BLaER1 treated with 17β-estradiol and CSF1 and Interleukin-3, amounts not matched to agents 10 nM and 100 nM (cell line): ENCODE results near the gene USP32.
A peak's percentile ranks its signal among the peaks of the same experiment; 100 is the strongest.

ENCODE experiments used
- H3K27ac ChIP-seq, 11 experiments: shearing (Covaris generic); formaldehyde crosslinking; 2 replicates each; pipeline ENCODE4 v1.8.1; 2022
- H3K27me3 ChIP-seq, 11 experiments: shearing (Covaris generic); formaldehyde crosslinking; 2 replicates each; pipeline ENCODE4 v1.8.1; 2022
- H3K36me3 ChIP-seq, 11 experiments: shearing (Covaris generic); formaldehyde crosslinking; 2 replicates each; pipeline ENCODE4 v1.8.1; 2022
- H3K4me1 ChIP-seq, 10 experiments: shearing (Covaris generic); formaldehyde crosslinking; 2 replicates each; pipeline ENCODE4 v1.8.1; 2022
- H3K4me2 ChIP-seq, 11 experiments: shearing (Covaris generic); formaldehyde crosslinking; 2 replicates each; pipeline ENCODE4 v1.8.1; 2022
- H3K4me3 ChIP-seq, 10 experiments: shearing (Covaris generic); formaldehyde crosslinking; 2 replicates each; pipeline ENCODE4 v1.8.1; 2022
- H3K9ac ChIP-seq, 11 experiments: shearing (Covaris generic); formaldehyde crosslinking; 2 replicates each; pipeline ENCODE4 v1.8.1; 2022
- H3K9me3 ChIP-seq, 11 experiments: shearing (Covaris generic); formaldehyde crosslinking; replicated peaks in 1 of 11; 2 replicates each; pipeline ENCODE4 v1.8.1; 2022
- H4K20me1 ChIP-seq, 11 experiments: shearing (Covaris generic); formaldehyde crosslinking; 2 replicates each; pipeline ENCODE4 v1.8.1; 2022
- Cebpa-rat ChIP-seq, 11 experiments: shearing (Covaris generic); IDR thresholded peaks; 2 replicates each; pipeline ENCODE4 v1.8.1; 2022

USP32 gene

GRCh38 chr17:60149691-60150582, 242.0 kb downstream of the USP32 start, which contains the start of gene CA4:
CA4 (plus strand) TSS chr17:60149973; CDS start chr17:60150035, 62 bp downstream.
- Histone ChIP-seq H3K9me3 (peaks cover 0 to 9% (median 0%) of the 10 kb centered on the region in 11 experiments; a peak in 9 of 22 replicates), H3K4me1 (peaks cover 10 to 23% (median 19%) of the 10 kb centered on the region in 10 experiments; a peak in 15 of 20 replicates), H4K20me1 (peaks cover 0 to 29% (median 0%) of the 10 kb centered on the region in 11 experiments; a peak in 5 of 22 replicates), H3K36me3 (no peaks in the 10 kb centered on the region), H3K4me3 (no peak within 1 kb of the TSS; a peak in 1 of 20 replicates), H3K4me2 (peak within 1 kb of the TSS; percentile 27 to 60 (median 51); a peak in 19 of 22 replicates), H3K27me3 (peaks cover 40 to 57% (median 50%) of the 10 kb centered on the region in 11 experiments), H3K9ac (no peak within 1 kb of the TSS), H3K27ac (no peak within 1 kb of the TSS)
- TF ChIP-seq Cebpa-rat (IDR thresholded peaks at IDR 0.05): no peak

GRCh38 chr17:60148373-60148772, 243.6 kb downstream of the USP32 start:
- Histone ChIP-seq H3K4me1 (peaks cover 17 to 29% (median 21%) of the 10 kb centered on the region in 10 experiments), H3K36me3 (no peaks in the 10 kb centered on the region), H3K27me3 (peaks cover 40 to 57% (median 50%) of the 10 kb centered on the region in 11 experiments), H3K9ac (no peak overlapping the region), H3K27ac (no peak overlapping the region), H3K4me3 (no peak overlapping the region), H3K9me3 (peaks cover 0 to 9% (median 0%) of the 10 kb centered on the region in 11 experiments; a peak in 9 of 22 replicates), H4K20me1 (peaks cover 0 to 31% (median 0%) of the 10 kb centered on the region in 11 experiments; a peak in 5 of 22 replicates), H3K4me2 (no peak overlapping the region)
- TF ChIP-seq Cebpa-rat (IDR thresholded peaks at IDR 0.05): no peak

GRCh38 chr17:60147553-60148223, 244.2 kb downstream of the USP32 start:
- Histone ChIP-seq H3K4me1 (peaks cover 24 to 36% (median 28%) of the 10 kb centered on the region in 10 experiments), H3K4me2 (peak overlapping the region in 1 of 11 experiments; percentile 13; a peak in 1 of 22 replicates), H3K4me3 (no peak overlapping the region), H4K20me1 (peaks cover 0 to 34% (median under 1%) of the 10 kb centered on the region in 11 experiments; a peak in 7 of 22 replicates), H3K36me3 (no peaks in the 10 kb centered on the region), H3K27ac (no peak overlapping the region), H3K27me3 (peaks cover 40 to 58% (median 50%) of the 10 kb centered on the region in 11 experiments), H3K9ac (no peak overlapping the region), H3K9me3 (peaks cover 0 to 9% (median 0%) of the 10 kb centered on the region in 11 experiments; a peak in 9 of 22 replicates)
- TF ChIP-seq Cebpa-rat (IDR thresholded peaks at IDR 0.05): no peak

- no peaks in the 10 kb centered on the region for H3K36me3 ChIP-seq
- H3K9me3 ChIP-seq: peaks cover 0 to 9% (median 0%) of the 10 kb centered on the region in 11 experiments; a peak in 9 of 22 replicates
- H4K20me1 ChIP-seq: peaks cover 0 to 44% (median 3%) of the 10 kb centered on the region in 11 experiments; a peak in 8 of 22 replicates
- H3K27ac ChIP-seq: no peak overlapping the region
- H3K9ac ChIP-seq: no peak overlapping the region
- H3K27me3 ChIP-seq: peaks cover 39 to 58% (median 51%) of the 10 kb centered on the region in 11 experiments
- no peak overlapping the region for H3K4me3 ChIP-seq
- peaks cover 33 to 48% (median 39%) of the 10 kb centered on the region in 10 experiments for H3K4me1 ChIP-seq
- no peak for TF ChIP-seq Cebpa-rat (IDR thresholded peaks at IDR 0.05)
- no peak overlapping the region for H3K4me2 ChIP-seq
Measured at GRCh38 chr17:60146206-60146605, 245.7 kb downstream of the USP32 start.

GRCh38 chr17:60145006-60145935, 246.7 kb downstream of the USP32 start:
- Histone ChIP-seq H3K9ac (no peak overlapping the region), H3K4me2 (no peak overlapping the region), H3K4me1 (peaks cover 25 to 42% (median 32%) of the 10 kb centered on the region in 10 experiments), H4K20me1 (peaks cover 0 to 44% (median 0%) of the 10 kb centered on the region in 11 experiments; a peak in 10 of 22 replicates), H3K9me3 (peaks cover 0 to 9% (median 0%) of the 10 kb centered on the region in 11 experiments; a peak in 9 of 22 replicates), H3K36me3 (no peaks in the 10 kb centered on the region), H3K4me3 (no peak overlapping the region), H3K27me3 (peaks cover 39 to 58% (median 51%) of the 10 kb centered on the region in 11 experiments), H3K27ac (no peak overlapping the region)
- TF ChIP-seq Cebpa-rat (IDR thresholded peaks at IDR 0.05): no peak

GRCh38 chr17:60142872-60143499, 248.9 kb downstream of the USP32 start:
- Histone ChIP-seq H3K9me3 (no peaks in the 10 kb centered on the region), H3K9ac (0 out of 22 replicates have a peak overlapping the region, but pooled peaks of 1 of the 11 experiments have one; percentile 15)

DNA sequence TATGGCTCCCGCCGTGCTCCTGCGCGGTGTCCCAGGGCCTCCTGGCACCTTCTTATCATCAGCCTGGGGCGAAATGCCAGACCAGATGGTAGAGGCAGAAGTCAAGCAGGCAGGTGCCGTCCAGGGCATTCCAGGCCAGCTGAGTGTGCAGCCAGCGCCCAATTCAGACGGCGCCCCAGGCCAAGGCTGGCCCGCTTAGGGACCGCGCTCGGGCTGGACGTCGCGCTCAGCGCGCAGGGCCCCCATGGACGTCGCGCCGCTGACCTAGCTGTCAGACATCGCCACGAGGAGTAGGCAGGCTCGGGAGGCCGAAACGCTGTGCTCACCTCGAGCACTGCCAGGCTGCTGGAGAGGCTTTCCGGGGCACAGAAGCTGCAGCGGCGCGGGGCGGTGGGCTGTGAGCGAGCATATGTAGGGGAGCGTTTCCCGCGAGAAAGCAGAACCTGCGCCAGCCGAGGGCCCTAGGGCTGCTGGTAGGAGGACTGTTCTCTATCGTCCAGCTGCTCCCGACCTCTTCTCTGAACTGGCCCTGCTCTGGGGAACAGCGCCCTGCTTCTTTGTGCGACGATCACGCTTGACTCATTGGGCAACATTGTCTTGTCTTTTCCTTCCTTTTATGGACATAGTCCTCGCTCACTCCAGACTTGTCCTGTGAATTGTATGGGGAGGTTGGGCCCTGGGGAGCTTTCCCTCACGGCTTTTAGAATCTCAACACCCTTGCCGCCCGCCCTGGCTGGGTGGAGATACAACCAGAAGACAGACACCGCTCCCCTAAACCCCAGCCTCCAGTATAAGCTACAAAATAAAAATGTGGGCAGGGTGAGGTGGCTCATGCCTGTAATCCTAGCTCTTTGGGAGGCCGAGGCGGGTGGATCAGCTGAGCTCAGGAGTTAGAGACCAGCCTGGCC, 250.6 kb downstream of the USP32 start:
- Histone ChIP-seq H3K27me3 (peaks cover 35 to 51% (median 43%) of the 10 kb centered on the region in 11 experiments), H3K4me1 (peaks cover 35 to 59% (median 49%) of the 10 kb centered on the region in 10 experiments), H3K4me3 (no peak overlapping the region)

More at GRCh38 chr17:60142872-60143499, 248.9 kb downstream of the USP32 start:
- Histone ChIP-seq H4K20me1 (peaks cover 0 to 45% (median 6%) of the 10 kb centered on the region in 11 experiments; a peak in 12 of 22 replicates), H3K4me2 (peak overlapping the region; percentile 53 to 85 (median 67)), H3K36me3 (no peaks in the 10 kb centered on the region), H3K4me3 (no peak overlapping the region), H3K4me1 (peaks cover 31 to 48% (median 39%) of the 10 kb centered on the region in 10 experiments), H3K27me3 (peaks cover 35 to 53% (median 49%) of the 10 kb centered on the region in 11 experiments), H3K27ac (no peak overlapping the region)
- no peak for TF ChIP-seq Cebpa-rat (IDR thresholded peaks at IDR 0.05)

More for the DNA sequence above, 250.6 kb downstream of the USP32 start:
- Histone ChIP-seq H3K36me3 (no peaks in the 10 kb centered on the region), H4K20me1 (peaks cover 0 to 45% (median 6%) of the 10 kb centered on the region in 11 experiments; a peak in 12 of 22 replicates), H3K4me2 (peak overlapping the region in 7 of 11 experiments; percentile 10 to 85 (median 63); a peak in 7 of 22 replicates), H3K9ac (no peak overlapping the region), H3K9me3 (no peaks in the 10 kb centered on the region), H3K27ac (no peak overlapping the region)
- no peak for TF ChIP-seq Cebpa-rat (IDR thresholded peaks at IDR 0.05)
